ENCODE data around the gene MUC20. TPM values are rescaled to one million over a fixed set of nuclear protein-coding genes. Genes with fewer than 3 reads are reported as not detected.
A peak's percentile ranks its signal among the peaks of the same experiment; 100 is the strongest.
"Not testable (repeated sequence)": the region's sequence is repeated elsewhere in the genome, so short reads cannot be mapped to it uniquely, and the experiment has no call there.

The MUC20 gene
- total RNA-seq, 1 experiment from 2014 or later, result 0.69 TPM

- no peak for DNase-seq
- H3K27me3 ChIP-seq (ENCODE audit: control insufficient read depth, insufficient read depth, low read length), result peaks cover 19% of the 10 kb centered on the region
- H3K4me3 ChIP-seq (ENCODE audit: insufficient read depth, low read depth, low read length), result no peak overlapping the region
- no peaks in the 10 kb centered on the region for H3K36me3 ChIP-seq (replicated peaks; ENCODE audit: control insufficient read depth, insufficient read depth, low read length)
Observed at GRCh38 chr3:195746751-195747150, 26.0 kb downstream of the MUC20 start.

DNA sequence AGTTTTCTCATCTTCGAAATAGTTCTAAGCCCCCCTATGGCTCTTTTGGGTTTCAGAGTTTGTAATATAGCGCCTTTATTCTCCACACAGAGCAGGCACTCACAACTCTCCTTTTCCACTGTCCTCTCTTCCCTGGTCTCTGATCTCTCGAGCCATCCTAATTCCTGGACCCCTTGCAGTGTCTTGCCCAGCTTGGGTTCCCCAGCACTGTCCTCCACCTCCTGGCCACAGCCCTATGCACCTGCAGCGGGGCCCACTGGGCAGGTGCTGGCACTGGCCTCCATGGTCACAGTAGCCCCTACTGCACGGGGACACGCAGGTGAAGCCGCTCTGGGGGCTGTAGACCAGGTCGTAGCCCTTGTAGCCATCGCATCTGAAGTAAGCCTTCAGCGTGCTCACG lies 27.9 kb downstream of the MUC20 start:
- Histone ChIP-seq H3K4me3 (ENCODE audit: insufficient read depth, low read depth, low read length) (no peak overlapping the region), H3K27me3 (ENCODE audit: control insufficient read depth, insufficient read depth, low read length) (peaks cover 19% of the 10 kb centered on the region), H3K36me3 (replicated peaks; ENCODE audit: control insufficient read depth, insufficient read depth, low read length) (no peaks in the 10 kb centered on the region)
- DNase-seq, result peak; percentile 60

- DNase-seq; H3K4me3 ChIP-seq (ENCODE audit: insufficient read depth, low read depth, low read length); H3K36me3 ChIP-seq (replicated peaks; ENCODE audit: control insufficient read depth, insufficient read depth, low read length): not testable (repeated sequence)
- peaks cover 19% of the 10 kb centered on the region for H3K27me3 ChIP-seq (ENCODE audit: control insufficient read depth, insufficient read depth, low read length)
Observed at GRCh38 chr3:195749101-195749500, 28.3 kb downstream of the MUC20 start.

DNA sequence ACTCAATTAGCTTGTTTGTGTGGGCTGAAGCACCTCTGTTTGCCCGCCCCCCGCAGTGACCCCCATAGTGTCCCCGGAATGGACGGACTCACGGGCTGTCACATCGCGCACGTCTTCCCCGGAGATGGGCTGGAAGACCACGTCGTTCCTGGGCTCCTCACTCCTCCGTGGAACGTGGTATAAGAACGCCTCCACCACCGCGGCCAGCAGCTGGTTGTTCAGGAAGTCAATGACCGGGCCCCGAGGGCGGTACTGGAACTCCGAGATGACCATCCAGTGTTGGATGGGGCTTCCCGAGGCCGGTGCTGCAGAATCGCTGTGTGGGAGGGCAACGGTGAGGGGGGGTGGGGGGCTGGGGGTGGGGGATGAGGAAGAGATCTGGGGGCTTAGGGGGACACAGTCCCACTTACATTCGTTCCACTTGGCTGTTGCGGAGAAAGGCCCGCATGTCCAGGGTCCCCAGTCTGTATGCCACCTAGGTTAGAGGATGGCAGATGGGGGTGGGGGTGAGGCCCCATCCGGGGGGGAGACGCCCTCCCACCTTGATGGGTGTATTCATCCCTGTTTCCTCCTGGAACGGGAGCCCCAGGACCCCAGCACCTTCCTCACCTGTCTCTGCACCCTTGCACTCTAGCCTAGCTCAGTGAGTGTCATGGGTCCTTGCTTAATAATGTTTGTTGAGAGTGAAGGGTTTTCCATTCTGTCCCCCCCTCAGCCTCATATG lies 30.2 kb downstream of the MUC20 start:
- H3K4me3 ChIP-seq (ENCODE audit: insufficient read depth, low read depth, low read length), result no peak overlapping the region
- peak; percentile 31 for DNase-seq
- peaks cover 16% of the 10 kb centered on the region for H3K27me3 ChIP-seq (ENCODE audit: control insufficient read depth, insufficient read depth, low read length)
- H3K36me3 ChIP-seq (replicated peaks; ENCODE audit: control insufficient read depth, insufficient read depth, low read length), result no peaks in the 10 kb centered on the region

- peak; percentile 21 for DNase-seq
- Histone ChIP-seq H3K27me3 (ENCODE audit: control insufficient read depth, insufficient read depth, low read length) (peaks cover 14% of the 10 kb centered on the region), H3K4me3 (ENCODE audit: insufficient read depth, low read depth, low read length) (no peak overlapping the region), H3K36me3 (replicated peaks; ENCODE audit: control insufficient read depth, insufficient read depth, low read length) (no peaks in the 10 kb centered on the region)
Observed at GRCh38 chr3:195751560-195751959, 30.8 kb downstream of the MUC20 start.

DNA sequence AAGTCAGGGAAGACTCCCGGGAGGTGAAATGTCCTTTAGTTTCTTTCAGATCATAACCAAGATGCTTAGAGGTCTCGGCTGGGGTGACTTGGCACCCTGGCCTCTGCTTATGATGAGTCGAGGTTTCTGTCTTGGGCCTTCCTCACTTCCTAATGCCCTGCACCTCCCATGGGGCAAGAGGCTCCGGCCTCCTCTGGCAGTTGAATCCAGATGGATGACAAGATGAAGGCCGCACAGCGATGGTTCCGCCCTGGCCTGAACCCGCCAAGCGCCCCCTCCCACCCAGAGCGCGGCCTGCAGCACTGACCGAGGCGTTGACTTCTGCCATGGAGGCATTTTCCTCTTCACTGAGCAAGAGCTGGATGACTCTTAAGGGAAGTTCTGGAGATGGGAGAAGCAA lies 31.3 kb downstream of the MUC20 start:
- Histone ChIP-seq H3K36me3 (replicated peaks; ENCODE audit: control insufficient read depth, insufficient read depth, low read length) (no peaks in the 10 kb centered on the region), H3K27me3 (ENCODE audit: control insufficient read depth, insufficient read depth, low read length) (peaks cover 9% of the 10 kb centered on the region), H3K4me3 (ENCODE audit: insufficient read depth, low read depth, low read length) (no peak overlapping the region)
- peak; percentile 34 for DNase-seq

DNA sequence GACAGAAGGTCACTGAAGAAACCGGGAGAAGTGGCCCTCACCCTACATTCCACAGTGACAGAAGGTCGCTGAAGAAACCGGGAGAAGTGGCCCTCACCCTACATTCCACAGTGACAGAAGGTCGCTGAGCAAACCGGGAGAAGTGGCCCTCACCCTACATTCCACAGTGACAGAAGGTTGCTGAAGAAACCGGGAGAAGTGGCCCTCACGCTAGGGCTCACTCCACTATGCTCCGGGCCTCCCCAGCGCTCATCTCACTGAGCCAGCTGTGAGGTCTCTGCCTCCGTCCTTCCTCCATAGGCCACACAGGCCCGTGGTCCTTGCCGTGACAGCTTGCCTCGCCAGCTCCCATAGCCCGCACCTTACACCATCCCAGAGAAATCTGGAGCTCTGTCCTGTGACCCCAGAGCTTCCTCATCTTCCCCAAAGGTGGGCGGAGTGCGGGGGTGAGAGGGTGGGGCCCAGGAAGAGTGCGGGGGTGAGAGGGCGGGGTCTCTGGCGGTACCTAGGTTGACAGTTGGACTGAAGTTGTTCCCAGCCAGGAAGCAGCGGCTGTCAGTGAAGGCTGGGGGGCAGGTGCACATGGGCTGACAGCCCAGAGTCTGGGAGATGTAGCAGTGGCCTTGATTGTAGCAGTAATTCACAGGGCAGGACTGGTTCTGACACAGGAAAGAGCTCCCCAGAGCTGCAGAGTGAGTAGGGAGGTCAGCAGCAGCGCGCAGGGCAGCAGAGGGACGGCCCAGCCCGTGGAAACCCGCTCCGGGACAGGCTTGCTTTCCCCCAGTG lies 32.0 kb downstream of the MUC20 start:
- Histone ChIP-seq H3K36me3 (replicated peaks; ENCODE audit: control insufficient read depth, insufficient read depth, low read length) (no peaks in the 10 kb centered on the region), H3K27me3 (ENCODE audit: control insufficient read depth, insufficient read depth, low read length) (peaks cover 6% of the 10 kb centered on the region; the same call in 1 of the 2 replicates), H3K4me3 (ENCODE audit: insufficient read depth, low read depth, low read length) (no peak overlapping the region)
- peak; percentile 73 for DNase-seq

DNA sequence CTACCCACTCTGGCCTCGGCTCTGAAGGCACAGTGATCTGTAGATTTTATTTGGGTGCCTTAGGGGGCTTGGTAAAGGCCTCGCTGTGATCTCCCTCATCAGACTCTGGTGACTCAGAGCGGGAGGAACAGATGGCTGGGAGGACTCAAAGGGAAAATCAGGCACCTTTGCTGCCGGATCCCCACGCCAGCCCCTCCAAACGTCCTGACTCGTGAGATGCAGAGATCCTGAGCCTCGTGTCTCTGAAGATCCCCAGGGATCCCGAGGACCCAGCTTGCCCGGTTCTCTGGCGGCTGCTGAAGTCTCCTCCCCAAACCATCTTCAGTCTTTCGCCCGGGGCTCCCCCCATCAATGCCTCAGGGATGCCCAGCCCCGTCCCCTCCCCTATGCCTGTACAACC lies 32.8 kb downstream of the MUC20 start:
- 0 out of 2 replicates have a peak, but pooled peaks cover 2% of the 10 kb centered on the region for H3K27me3 ChIP-seq (ENCODE audit: control insufficient read depth, insufficient read depth, low read length)
- H3K4me3 ChIP-seq (ENCODE audit: insufficient read depth, low read depth, low read length), result no peak overlapping the region
- no peaks in the 10 kb centered on the region for H3K36me3 ChIP-seq (replicated peaks; ENCODE audit: control insufficient read depth, insufficient read depth, low read length)
- peak; percentile 52 for DNase-seq

DNA sequence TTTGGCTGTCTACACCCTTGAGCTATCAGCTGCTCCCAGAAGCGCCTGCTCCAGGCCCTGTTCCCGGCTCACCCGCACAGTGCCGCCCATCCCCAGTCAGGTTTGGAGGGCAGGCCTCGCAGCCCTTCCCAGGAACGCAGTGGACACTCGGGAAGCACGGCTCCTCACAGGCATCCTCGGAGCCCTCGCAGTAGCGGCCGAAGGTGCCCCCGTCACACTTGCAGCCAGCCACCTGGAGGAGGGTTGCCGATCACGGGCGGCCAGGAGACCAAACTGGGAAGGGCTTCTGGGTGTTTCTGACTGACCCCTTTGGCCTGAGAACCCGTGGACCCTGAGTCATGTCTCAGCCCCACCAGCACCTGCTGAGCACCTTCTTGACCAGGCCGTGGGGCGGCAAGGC lies 33.4 kb downstream of the MUC20 start:
- peak; percentile 64 for DNase-seq
- Histone ChIP-seq H3K27me3 (ENCODE audit: control insufficient read depth, insufficient read depth, low read length) (no peaks in the 10 kb centered on the region), H3K4me3 (ENCODE audit: insufficient read depth, low read depth, low read length) (no peak overlapping the region), H3K36me3 (replicated peaks; ENCODE audit: control insufficient read depth, insufficient read depth, low read length) (no peaks in the 10 kb centered on the region)

DNA sequence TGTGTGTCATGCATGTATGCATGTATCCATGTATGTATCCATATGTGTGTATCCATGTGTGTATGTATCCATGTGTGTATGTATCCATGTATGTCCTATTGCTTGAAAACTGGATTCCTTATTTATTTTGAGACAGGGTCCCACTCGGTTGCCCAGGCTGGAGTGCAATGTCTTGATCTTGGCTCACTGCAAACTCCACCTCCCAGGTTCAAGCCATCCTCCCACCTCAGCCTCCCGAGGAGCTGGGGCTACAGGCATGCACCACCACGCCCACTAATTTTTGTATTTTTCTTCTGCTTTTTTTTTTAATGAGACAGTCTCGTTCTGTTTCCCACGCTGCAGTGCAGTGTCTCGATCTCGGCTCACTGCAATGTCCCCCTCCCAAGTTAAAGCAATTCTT lies 34.1 kb downstream of the MUC20 start:
- no peak for DNase-seq
- H3K36me3 ChIP-seq (replicated peaks; ENCODE audit: control insufficient read depth, insufficient read depth, low read length), result no peaks in the 10 kb centered on the region
- H3K4me3 ChIP-seq (ENCODE audit: insufficient read depth, low read depth, low read length), result no peak overlapping the region
- H3K27me3 ChIP-seq (ENCODE audit: control insufficient read depth, insufficient read depth, low read length), result no peaks in the 10 kb centered on the region

- DNase-seq, result peak; percentile 51
- H3K4me3 ChIP-seq (ENCODE audit: insufficient read depth, low read depth, low read length), result no peak overlapping the region
Observed at GRCh38 chr3:195755391-195755790, 34.6 kb downstream of the MUC20 start.

DNA sequence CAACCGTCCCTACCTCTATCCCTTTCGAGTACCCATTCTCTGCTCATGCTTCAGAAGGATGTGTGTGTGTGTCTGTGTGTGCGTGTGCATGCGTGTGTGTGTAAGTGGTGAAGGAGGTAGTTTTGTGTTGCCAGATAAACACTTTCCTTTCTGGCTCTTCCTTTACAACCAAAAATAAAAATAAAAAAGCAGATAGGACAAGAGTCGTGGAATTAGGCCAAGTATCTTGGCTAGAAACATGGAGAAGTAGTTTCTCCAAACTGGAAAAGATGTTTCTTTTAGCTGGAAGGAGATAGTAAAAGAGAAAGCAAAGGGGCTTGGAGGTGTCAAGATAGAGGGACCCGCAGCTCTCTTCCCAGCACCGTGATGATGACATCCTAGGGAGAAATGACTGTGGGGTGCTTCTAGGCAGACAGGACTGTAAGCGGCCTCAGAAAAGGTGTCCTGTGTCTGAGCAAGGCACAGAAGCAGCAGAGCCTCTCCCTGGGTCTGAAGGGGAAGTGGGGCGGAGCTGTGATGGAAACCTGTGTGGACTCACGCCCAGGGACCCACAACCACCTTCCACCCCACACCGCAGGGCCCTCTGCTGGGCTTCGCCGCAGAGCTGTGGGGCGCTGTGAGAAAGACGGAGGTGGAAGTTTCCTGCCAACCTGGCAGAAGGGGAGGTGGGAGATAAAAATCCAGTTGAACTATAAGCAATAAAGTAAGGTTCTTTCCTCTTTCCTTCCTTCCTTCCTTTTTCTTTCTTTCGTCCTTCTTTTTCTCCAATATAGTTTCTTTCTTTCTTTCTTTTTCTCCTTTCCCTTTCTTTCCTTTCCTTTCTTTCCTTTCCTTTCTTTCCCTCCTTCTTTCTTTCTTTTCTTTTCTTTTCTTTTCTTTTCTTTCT lies 35.3 kb downstream of the MUC20 start:
- DNase-seq, result peak; percentile 54
- no peaks in the 10 kb centered on the region for H3K36me3 ChIP-seq (replicated peaks; ENCODE audit: control insufficient read depth, insufficient read depth, low read length)
- H3K4me3 ChIP-seq (ENCODE audit: insufficient read depth, low read depth, low read length), result no peak overlapping the region
- no peaks in the 10 kb centered on the region for H3K27me3 ChIP-seq (ENCODE audit: control insufficient read depth, insufficient read depth, low read length)

More at GRCh38 chr3:195755391-195755790, 34.6 kb downstream of the MUC20 start:
- Histone ChIP-seq H3K36me3 (replicated peaks; ENCODE audit: control insufficient read depth, insufficient read depth, low read length) (no peaks in the 10 kb centered on the region), H3K27me3 (ENCODE audit: control insufficient read depth, insufficient read depth, low read length) (no peaks in the 10 kb centered on the region)

DNA sequence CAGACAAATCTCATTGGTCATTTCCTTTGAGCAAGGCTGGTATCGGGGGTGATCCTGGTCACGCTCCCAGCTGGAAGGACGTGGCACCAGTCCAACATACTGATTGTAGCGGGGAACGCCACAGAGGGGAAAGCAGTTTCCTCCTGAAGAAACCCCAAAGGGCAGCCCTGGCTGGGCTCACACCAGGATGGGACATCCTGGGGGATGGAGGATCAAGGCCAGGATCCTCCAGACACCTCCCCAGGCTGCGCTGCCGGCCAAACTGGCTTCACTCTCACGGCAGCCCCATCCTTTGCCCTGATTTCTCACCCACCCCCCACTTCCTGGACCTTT lies 36.6 kb downstream of the MUC20 start:
- Histone ChIP-seq H3K36me3 (replicated peaks; ENCODE audit: control insufficient read depth, insufficient read depth, low read length) (no peaks in the 10 kb centered on the region), H3K4me3 (ENCODE audit: insufficient read depth, low read depth, low read length) (no peak overlapping the region), H3K27me3 (ENCODE audit: control insufficient read depth, insufficient read depth, low read length) (no peaks in the 10 kb centered on the region)
- DNase-seq, result peak; percentile 54

GRCh38 chr3:195757827-195758226 lies 37.0 kb downstream of the MUC20 start:
- no peaks in the 10 kb centered on the region for H3K36me3 ChIP-seq (replicated peaks; ENCODE audit: control insufficient read depth, insufficient read depth, low read length)
- H3K4me3 ChIP-seq (ENCODE audit: insufficient read depth, low read depth, low read length), result no peak overlapping the region
- peak; percentile 28 for DNase-seq
- H3K27me3 ChIP-seq (ENCODE audit: control insufficient read depth, insufficient read depth, low read length), result no peaks in the 10 kb centered on the region

All from H7 (cell line).